NCI-H187 (cell line): ENCODE results near the gene PPM1N.

ENCODE experiments used
- DNase-seq, 2 experiments: peaks; one replicate each; lab custom pipeline; 2025; lab: John Stamatoyannopoulos, UW

Gene PPM1N

GRCh38 chr19:45498411-45499195 lies at the start of gene PPM1N:
PPM1N (plus strand) TSS chr19:45498443; CDS start chr19:45498473, 30 bp downstream.
- DNase-seq = no peak

GRCh38 chr19:45448887-45449299 lies 49.4 kb upstream of the PPM1N start:
- no peak for DNase-seq

DNA sequence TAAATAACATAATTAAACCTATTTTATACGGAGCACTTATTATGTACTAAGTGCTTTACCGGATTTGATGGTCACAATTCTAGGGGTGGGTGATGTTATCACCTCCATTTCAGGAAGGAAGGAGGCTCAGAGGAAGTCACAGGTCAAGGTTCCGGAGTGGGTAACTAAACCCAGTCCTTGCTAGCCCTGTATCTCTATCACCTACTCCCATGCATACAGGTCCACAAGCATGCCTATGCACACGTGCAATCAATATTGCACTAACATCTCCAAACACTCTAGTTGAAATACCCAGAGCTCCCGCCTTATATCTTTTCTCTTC lies 48.3 kb upstream of the PPM1N start:
- no peak for DNase-seq

- DNase-seq = no peak
These were observed 47.0 kb upstream of the PPM1N start for GRCh38 chr19:45451131-45451849.

GRCh38 chr19:45451850-45452387 lies 46.3 kb upstream of the PPM1N start:
- DNase-seq = no peak

DNA sequence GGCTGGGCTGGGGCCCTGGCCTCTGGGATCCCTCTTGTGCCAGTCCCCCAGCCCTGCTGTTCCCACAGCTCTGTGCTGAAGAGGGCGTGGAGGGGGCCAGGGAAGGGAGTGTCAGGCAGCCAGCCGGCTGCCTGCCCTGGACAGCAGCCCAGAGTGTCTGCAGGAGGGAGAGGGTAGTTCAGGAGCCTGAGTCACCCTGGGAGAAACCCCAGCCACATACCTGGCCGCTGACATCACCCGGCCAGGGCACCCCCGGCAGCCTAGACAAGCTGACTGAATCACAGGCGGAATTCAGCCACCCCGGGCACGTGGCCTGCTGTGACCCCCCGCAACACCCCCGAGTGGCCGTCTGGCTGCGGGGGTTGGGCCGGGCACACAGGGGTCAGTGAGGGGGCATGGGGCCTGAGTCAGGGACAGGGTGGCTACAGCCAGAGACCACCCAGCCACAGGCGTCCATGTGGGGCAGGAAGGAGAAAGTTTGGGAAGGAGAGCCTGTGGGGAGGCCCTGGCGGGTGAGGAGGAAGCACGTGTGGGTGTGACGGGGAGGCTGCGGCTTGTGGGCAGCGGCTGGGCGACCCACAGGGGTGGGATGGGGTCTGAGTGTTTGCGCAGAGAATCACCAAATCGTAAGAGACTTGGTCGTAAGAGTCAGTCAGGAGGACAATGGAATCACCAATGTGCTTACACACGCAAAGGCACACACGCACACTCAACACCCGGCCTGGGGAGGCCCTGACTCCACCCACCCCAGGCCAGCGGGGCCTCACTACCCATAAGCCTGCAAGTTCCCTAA lies 42.3 kb upstream of the PPM1N start:
- no peak for DNase-seq

DNA sequence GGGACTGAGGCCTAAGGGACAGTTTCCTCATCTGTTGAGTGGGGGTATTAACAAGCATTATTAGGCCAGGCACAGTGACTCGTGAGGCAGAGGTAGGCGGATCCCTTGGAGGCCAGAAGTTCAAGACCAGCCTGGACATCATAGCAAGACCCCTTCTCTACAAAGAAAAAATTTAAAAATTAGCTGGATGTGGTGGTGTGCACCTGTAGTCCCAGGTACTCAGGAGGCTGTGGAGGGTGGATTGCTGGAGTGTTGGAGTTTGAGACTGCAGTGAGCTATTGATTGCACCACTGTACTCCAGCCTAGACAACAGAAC lies 41.8 kb upstream of the PPM1N start:
- DNase-seq = no peak

- no peak for DNase-seq
These were observed 40.5 kb upstream of the PPM1N start for GRCh38 chr19:45457776-45458175.

DNA sequence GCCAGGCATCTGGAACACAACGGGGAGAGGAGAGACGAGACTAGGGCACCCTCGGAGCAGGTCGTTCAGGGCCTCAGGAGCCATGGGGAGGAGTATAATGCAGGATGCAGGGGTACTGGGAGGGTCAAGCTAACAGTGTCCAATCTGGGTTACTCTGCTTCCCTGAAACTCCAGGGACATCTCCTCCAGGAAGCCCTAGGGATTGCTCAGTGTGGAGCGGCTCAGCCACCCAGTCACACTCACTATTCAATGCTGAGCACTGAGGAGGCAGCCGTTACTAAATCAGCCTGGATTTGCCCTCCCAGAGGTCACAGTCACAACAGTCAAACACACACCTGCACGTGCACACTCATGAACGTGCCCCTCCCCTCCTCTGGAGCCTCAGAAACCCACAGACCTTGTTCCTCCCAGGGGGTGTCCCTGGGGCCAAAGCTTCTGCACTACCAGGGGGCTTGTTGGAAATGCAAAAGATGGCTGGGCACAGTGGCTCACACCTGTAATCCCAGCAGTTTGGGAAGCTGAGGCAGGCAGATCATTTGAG lies 37.4 kb upstream of the PPM1N start:
- DNase-seq = no peak

DNA sequence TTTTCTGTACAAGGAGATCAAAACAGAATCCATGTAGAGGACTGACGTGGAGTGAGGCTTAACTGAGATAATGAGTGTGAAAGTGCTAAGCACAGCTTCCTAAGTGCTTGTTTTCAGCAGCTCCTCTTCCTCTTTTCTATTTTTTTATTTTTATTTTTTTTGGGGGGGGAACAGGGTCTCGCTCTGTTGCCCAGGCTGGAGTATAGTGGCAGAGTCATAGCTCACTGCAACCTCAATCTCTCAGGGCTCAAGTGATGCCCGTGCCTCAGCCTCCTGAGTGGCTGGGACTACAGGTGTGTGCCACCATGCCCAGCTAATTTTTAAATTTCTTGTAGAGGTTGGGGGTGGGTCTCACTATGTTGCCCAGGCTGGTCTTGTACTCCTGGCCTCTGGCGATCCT lies 36.1 kb upstream of the PPM1N start:
- DNase-seq = no peak

DNA sequence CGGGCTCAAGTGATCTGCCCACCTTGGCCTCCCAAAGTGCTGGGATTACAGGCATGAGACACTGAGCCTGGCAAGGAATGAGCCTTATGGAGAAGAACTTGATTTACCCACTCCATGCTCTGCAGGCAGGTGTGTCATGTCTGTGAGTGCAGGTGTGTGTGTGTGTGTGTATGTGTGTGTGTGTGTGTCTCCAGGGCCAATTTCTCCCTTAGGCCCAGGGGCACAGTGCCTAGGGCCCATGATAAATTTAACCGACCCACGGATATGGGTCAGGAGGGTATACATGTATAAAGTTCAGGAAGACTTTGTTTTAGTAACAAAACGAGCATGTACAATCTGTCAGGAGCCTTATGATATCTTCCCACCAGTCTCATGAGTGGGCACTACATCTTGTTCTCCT lies 35.0 kb upstream of the PPM1N start:
- no peak for DNase-seq

- DNase-seq = no peak
These were observed 34.0 kb upstream of the PPM1N start for GRCh38 chr19:45464274-45464673.

GRCh38 chr19:45464852-45465441 lies 33.3 kb upstream of the PPM1N start:
- DNase-seq = no peak

DNA sequence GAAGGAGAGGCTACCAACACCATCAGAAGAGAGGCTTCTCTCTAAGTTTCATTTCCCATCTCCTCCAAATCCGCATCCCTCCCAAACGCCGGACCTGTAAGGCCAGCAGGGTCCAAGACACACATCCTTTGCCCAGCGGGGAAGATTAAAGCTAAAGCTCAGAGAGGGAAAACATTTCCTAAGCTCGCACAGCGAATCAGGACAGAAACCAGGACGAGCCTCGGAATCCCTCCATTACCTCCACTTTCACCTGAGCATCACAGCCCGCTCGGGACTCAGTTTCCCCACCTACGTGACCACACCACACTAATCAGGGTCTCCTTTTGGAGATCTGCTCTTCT lies 31.2 kb upstream of the PPM1N start:
- DNase-seq = no peak

DNA sequence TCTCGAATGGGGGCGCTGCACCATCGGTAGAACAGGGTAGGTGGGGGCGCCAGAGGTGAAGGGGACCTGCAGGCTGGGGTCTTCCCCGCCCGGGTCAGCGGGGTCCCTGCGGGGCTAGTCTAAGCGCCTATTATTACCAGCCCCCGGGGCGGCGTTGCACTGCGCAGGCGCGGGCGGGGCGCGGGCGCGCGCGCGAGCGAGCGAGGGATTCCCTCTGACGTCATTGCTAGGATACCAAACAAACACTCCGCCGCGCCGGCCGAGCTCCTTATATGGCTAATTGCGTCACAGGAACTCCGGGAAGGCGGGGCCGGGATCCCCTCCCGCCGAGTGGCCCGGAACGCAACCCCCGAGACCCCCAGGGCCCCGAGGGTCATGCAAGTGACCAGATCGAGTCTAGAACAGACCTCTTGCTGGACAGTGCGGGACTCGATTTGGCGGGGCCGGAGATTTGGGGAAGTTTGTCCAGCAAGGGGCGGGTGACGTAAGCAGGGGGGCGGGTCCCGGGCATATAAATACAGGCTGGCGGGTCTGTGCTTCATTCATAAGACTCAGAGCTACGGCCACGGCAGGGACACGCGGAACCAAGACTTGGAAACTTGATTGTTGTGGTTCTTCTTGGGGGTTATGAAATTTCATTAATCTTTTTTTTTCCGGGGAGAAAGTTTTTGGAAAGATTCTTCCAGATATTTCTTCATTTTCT lies 30.6 kb upstream of the PPM1N start, which contains the start of gene FOSB:
FOSB (plus strand) TSS at position 541 of the 703 bp plus-strand sequence. CDS start 591 bp downstream, outside the sequence.
- peak; percentile 90 to 92 for DNase-seq

DNA sequence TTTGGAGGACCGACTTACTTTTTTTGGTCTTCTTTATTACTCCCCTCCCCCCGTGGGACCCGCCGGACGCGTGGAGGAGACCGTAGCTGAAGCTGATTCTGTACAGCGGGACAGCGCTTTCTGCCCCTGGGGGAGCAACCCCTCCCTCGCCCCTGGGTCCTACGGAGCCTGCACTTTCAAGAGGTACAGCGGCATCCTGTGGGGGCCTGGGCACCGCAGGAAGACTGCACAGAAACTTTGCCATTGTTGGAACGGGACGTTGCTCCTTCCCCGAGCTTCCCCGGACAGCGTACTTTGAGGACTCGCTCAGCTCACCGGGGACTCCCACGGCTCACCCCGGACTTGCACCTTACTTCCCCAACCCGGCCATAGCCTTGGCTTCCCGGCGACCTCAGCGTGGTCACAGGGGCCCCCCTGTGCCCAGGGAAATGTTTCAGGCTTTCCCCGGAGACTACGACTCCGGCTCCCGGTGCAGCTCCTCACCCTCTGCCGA lies 30.0 kb upstream of the PPM1N start:
- no peak for DNase-seq

DNA sequence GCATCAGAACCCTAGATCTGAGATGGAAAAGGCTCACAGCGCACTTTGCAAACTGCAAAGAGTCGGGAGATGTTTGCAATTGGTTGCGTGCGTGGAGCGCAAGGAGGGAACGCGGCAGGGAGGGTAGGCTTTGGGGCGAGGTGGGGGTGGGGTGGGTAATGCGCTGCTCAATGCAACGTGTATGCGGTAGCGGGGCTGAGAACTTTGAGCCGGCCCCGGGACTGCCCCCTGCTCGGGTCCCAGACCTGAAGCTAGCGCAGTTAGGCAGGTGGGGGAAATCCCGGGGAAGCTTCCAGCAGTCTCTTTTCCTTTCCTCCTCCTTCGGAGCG lies 29.5 kb upstream of the PPM1N start:
- no peak for DNase-seq

- DNase-seq = peak; percentile 88 to 89
These were observed 28.9 kb upstream of the PPM1N start for GRCh38 chr19:45469132-45469944.

DNA sequence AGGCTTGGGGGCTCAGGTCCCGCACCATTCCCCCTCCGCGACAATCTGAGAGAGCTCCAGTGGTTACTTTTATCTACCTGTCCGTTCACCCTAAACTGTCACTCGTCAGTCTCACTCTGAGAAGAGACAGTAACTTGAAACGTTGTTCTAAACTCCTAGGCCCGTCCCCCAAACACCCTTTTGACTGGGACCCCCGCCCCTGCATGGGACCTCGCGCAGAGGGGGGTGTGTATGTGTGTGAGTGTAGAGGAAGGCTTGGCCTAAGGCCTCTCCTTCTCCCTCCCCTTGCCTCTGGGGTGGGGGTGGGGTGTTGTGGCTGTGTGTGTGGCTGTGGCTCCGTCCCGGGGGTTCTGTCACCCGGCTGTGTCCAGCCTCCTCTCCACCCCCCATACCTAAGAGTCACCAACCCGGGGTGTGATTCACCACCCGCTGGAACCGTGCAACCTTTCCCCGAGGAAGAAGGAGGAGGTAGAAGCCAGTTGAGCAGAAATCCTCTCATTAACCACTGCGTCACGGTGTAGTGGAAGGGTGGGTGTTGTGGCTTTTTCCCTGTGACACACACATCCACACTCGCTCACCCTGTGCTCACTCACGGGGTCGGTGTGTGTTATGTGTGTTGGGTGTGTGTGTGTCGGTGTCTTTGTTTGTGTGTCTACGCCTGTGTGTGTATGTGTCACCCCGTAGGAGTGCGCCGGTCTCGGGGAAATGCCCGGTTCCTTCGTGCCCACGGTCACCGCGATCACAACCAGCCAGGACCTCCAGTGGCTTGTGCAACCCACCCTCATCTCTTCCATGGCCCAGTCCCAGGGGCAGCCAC lies 28.1 kb upstream of the PPM1N start:
- no peak for DNase-seq

- no peak for DNase-seq
These were observed 27.5 kb upstream of the PPM1N start for GRCh38 chr19:45470762-45471081.
